ENCODE measurements around the gene VTA1.
"Not testable (repeated sequence)": the region's sequence is repeated elsewhere in the genome, so short reads cannot be mapped to it uniquely, and the experiment has no call there.

The VTA1 gene, protein sequence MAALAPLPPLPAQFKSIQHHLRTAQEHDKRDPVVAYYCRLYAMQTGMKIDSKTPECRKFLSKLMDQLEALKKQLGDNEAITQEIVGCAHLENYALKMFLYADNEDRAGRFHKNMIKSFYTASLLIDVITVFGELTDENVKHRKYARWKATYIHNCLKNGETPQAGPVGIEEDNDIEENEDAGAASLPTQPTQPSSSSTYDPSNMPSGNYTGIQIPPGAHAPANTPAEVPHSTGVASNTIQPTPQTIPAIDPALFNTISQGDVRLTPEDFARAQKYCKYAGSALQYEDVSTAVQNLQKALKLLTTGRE

DNA sequence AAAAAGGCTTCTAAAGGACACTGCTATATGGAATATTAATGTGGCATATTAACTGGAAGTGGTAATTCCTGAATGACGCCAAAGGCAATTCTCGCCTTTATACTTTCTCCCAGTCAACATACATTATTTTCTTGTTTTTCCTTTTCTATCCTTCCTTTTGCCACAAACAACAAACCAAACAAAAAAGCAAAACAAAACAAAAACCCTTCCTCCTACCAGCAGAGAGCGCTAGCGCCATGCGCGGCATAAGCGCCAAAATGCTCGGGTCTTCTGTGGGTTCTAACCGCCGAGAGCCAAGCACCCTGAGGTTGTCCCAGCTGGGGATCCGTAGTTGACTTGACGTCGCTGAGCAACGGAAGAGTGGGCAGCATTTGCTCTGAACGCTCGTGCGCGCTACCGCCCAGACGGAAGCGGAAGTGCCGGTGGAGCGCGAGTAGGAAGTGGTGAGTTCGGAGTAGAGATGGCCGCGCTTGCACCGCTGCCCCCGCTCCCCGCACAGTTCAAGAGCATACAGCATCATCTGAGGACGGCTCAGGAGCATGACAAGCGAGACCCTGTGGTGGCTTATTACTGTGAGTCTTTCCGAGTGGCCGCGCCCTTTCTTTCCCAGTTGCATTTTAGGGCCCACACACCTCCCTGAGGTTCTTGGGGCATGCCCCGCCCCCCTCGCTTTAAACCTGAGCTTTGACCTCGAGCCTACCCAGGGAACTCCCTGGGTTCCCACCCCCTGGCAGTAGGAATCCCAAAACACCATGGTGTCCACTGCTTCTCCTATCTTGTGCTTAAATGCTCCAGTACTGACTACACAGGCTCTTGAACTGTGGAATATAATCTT is at the start of gene VTA1, which contains the start of gene NMBR:
VTA1 (plus strand) TSS at position 436 of the 835 bp plus-strand sequence; CDS start at position 461, 25 bp downstream.
NMBR (minus strand) TSS at position 295 of the 835 bp plus-strand sequence. CDS start 58,464 bp downstream, outside the sequence.
- peak; percentile 97 to 99 (median 99) for DNase-seq

DNA sequence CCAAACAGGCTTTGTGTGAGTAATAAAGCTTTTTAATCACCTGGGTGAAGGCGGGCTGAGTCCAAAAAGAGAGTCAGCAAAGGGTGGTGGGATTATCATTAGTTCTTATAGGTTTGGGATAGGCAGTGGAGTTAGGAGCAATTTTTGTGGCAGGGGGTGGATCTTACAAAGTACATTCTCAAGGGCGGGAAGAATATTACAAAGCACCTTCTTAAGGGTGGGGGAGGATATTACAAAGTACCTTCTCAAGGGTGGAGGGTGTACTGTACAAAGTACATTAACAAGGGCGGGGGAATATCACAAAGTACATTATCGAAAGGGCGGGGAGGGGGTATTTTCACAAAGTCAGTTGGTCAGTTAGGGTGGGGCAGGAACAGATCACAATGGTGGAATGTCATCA is 42.2 kb upstream of the VTA1 start:
- not testable (repeated sequence) for DNase-seq

DNA sequence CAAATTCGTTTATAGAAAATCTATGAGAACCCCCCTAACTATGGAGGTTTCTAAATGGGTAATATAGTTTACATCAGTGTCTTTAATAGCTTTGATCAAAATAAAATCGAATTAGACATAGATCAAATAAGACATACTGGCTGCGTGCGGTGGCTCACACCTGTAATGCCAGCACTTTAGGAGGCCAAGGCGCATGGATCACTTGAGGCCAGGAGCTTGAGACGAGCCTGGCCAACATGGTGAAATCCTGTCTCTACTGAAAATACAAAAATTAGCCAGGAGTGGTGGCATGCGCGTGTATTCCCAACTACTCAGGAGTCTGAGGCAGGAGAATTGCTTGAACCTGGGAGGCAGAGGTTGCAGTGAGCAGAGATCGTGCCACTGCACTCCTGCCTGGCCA is 36.2 kb upstream of the VTA1 start:
- not testable (repeated sequence) for DNase-seq

GRCh38 chr6:142112451-142113061 is 34.5 kb upstream of the VTA1 start:
- peak; percentile 84 to 89 (median 88) for DNase-seq

DNA sequence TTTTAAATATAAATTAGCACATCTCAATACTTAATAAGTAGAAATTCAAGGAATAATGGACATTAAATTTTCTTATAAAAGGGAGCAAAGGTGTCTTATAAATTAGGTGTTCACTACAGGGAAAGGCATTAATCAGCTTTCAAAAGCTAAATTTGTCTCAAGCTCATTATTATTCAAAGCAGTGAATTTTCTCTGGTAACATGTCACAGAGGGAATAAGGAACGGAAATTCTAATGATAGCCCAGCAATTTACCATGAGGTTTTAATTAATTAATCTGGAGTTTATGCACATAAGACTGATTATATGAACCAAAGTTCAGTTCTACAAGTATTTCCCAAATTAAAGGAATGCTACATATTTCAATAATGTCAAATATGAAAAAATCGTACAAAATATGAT is 29.7 kb upstream of the VTA1 start:
- DNase-seq, result no peak

GRCh38 chr6:142118328-142118727 is 28.7 kb upstream of the VTA1 start:
- no peak for DNase-seq

GRCh38 chr6:142118925-142119324 is 28.1 kb upstream of the VTA1 start:
- no peak for DNase-seq

- DNase-seq, result no peak
These were observed 25.7 kb upstream of the VTA1 start for GRCh38 chr6:142121342-142121741.

DNA sequence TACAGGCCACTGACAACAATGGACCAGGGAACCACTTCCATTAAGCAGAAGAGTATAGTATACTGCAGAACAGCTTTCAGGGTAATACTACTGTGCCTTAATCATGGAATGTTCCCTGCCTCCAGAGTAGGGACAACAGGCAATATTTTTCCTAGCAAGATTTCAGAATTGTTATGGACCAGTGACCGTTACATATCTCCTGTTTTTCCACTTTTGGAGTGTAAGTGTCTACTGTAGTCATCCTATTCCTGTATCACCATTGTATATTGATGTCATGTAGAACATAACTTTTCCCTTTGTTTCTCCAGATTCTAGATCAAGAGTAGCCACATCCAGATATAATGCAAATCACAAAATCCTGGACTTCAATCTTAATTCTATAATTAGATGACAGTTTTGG is 16.2 kb upstream of the VTA1 start:
- no peak for DNase-seq

DNA sequence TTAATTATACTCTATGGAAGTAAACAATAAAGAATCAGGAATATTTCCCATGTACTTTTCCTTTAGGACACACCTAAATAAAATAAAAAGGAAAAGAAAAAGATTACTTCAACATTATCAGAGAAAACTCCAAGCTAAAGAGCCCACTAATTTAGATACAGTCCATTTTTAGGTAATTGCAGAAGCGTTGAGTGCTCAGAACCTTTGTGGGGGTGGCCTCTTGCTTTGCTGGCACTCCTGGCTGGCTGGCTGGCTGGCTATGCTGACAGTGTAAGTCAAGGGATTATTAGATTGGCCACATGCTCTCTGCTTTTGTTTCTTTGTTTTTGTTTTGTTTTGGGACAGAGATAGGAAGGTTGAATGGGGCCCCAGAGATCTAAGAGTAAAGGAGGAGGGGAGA is 14.4 kb upstream of the VTA1 start, which contains the start of gene GJE1:
GJE1 (plus strand) TSS at position 301 of the 400 bp plus-strand sequence. CDS start 234 bp downstream, outside the sequence.
- DNase-seq, result no peak

DNA sequence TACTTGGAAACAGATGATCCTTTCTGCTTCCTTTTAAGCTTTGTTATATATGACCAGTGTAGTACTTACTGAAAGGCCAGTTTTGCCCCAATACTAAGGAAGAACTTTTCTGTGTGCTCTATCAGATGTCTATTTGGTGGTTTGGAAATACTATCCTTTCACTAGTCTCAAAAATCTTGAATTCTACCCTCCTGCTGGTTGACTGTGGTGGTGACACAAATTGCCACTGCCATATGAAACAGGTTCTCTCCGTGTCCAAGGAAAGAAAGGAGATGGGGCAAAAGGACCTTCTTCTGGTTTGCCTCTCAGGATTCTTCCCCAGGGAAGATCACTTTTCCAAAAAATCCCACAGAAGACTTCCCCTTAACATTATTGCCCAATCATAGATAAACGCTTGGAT is 8.2 kb upstream of the VTA1 start:
- no peak for DNase-seq

DNA sequence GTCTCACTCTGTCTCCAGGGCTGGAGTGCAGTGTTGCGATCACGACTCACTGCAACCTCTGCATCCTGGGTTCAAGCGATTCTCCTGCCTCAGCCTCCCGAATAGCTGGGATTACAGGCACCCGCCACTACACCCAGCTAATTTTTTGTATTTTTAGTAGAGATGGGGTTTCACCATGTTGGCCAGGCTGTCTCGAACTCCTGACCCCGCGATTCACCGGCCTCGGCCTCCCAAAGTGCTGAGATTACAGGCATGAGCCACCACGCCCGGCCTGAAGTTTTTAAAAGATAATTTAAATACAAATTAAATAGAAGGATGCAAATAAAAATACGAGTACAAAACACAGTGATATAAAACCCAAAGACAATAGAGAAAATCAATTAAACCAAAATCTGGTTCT is 5.5 kb upstream of the VTA1 start:
- not testable (repeated sequence) for DNase-seq

- peak in 1 of 3 donors; percentile 3 for DNase-seq
These were observed 5.7 kb downstream of the VTA1 start for GRCh38 chr6:142152746-142153145.

- no peak for DNase-seq
These were observed 6.1 kb downstream of the VTA1 start for GRCh38 chr6:142153196-142153595.

DNA sequence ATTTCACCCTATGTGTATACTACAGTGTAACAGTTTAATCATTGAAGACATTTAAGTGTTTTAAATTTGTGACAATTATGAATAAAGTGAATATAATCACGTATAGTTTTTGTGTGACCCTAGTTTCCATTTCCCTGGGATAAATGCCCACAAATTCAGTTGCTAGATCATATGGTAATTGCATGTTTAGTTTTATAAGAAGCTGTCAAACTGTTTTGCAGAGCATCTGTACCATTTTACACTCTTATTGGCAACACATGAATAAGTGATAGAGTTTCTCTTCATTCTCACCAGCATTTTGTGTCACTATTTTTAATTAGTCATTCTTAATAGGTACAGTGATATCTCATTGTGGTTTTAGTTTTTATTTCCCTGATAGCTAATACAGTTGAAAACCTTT is 7.3 kb downstream of the VTA1 start:
- no peak for DNase-seq

GRCh38 chr6:142155091-142155490 is 8.0 kb downstream of the VTA1 start:
- no peak for DNase-seq

- peak; percentile 43 to 72 (median 69) for DNase-seq
These were observed 9.1 kb downstream of the VTA1 start for GRCh38 chr6:142155895-142156757.

GRCh38 chr6:142156758-142157068 is 9.7 kb downstream of the VTA1 start:
- not testable (repeated sequence) for DNase-seq

DNA sequence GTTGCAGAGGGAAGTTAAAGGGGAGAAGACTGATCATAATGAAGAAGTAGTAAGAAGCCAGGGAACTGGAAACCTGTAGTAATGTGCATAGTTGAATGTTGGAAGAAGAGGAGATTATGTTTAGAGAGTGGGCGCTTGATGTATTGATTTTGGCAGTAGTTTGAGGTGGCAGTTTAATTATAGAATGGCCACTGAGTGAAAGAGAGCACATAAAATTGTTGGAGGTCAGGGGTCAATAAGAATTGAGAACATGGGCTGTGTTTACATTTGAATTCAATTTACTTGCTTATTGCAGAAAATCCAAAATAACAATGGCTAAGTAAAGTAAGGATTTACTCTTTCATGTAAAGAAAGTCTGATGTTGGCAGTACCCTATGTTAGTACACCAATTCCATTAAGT is 15.7 kb downstream of the VTA1 start:
- no peak for DNase-seq

DNA sequence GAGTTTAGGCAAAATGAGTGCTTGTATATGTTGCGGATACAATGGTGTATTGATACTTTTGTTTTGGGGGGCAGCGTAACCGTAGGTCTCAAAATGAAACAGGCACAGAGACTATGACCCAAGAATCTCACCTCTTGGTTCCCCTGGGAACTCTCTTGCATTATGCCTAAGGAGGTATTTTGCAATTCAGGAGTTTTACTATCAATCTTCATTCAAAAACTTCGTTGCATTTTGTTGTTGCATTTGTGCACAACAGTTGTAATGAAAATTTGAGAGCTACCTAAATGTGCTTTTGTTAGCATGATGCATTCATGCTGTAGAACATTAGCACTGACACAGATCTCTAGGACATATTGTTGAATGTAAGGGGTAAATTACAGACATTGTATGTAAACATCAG is 18.2 kb downstream of the VTA1 start:
- no peak for DNase-seq

DNA sequence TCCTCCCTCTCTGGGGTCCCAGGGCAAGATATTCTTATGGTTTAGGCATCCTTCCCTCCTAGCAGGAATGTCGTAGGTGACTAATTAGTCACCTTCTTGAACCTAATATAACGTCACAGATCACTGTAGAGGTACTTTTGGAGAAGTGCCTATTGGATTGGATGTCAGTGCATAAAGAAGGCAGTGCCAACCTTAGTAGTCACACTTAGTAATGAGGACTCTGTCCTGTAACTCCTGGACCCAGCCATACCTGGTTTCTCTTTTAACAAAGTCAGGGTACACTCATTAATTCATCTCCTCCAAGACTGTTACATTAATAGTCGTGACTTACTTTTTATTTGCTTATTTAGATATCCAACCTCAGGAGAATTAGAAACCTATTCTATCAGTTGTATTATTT is 20.0 kb downstream of the VTA1 start:
- no peak for DNase-seq

GRCh38 chr6:142167486-142167885 is 20.4 kb downstream of the VTA1 start:
- DNase-seq, result no peak

DNA sequence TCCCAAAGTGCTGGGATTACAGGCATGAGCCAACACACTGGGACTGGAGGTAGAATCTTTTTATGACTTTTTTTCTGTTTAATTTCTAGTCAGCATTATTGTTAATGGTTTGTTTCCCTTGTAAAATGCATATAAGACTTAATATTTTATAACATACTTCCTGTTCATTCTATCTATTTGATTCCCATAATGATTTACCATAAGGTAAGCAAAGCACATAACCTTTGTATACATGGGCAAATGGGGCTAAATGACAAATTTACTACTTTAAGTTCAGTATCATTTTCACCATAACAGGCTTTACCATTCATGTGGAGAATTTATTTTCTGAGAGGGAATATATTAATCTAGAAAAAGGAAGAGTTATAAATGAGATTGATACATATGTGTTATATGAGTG is 24.3 kb downstream of the VTA1 start:
- no peak for DNase-seq
